Natural killer cell (primary cell): ENCODE results near the gene TRIM6. TPM values are rescaled to one million over a fixed set of nuclear protein-coding genes. Genes with fewer than 3 reads are reported as not detected.

Experiments used
- ATAC-seq, 3 donors: fragments of 150-1000 bp in 2 of 3; fragments of 200-7000 bp in 1 of 3; cut with Tn5 transposase; 1 replicate in 1 of 3; 2 replicates in 2 of 3; pipeline ENCODE4 v1.10.0; 2021; ENCODE audit warnings: mild to moderate bottlenecking in 2 of 3, moderate library complexity in 2 of 3
- DNase-seq, 2 donors: peaks; one replicate each; pipeline versions ENCODE4 v3.0.0 to v3.0.0-alpha.2; 2013 to 2021; ENCODE audit warnings: mixed read lengths in 1 of 2
- H3K27ac ChIP-seq: one replicate; pipeline ENCODE4 v1.5.1; 2013; ENCODE audit warnings: mild to moderate bottlenecking, low read length
- H3K27me3 ChIP-seq: one replicate; pipeline ENCODE4 v1.6.1; 2013; ENCODE audit warnings: low read length; ENCODE audit not compliant: control insufficient read depth, insufficient read depth
- H3K36me3 ChIP-seq: one replicate; pipeline ENCODE4 v1.6.1; 2013; ENCODE audit warnings: low read length; ENCODE audit not compliant: control insufficient read depth, insufficient read depth
- H3K4me1 ChIP-seq: one replicate; pipeline ENCODE4 v1.6.1; 2013; ENCODE audit warnings: low read length; ENCODE audit not compliant: control insufficient read depth, insufficient read depth
- H3K4me3 ChIP-seq: one replicate; pipeline ENCODE4 v1.5.1; 2013; ENCODE audit warnings: low read length
- H3K9me3 ChIP-seq: one replicate; pipeline ENCODE4 v1.6.1; 2013; ENCODE audit warnings: low read length; ENCODE audit not compliant: control insufficient read depth, insufficient read depth
- H3K27ac Mint-ChIP-seq, 2 donors: one replicate each; pipeline ENCODE4 v1.8.0; 2022; ENCODE audit warnings: mild to moderate bottlenecking in 2 of 2, mixed read lengths in 2 of 2, moderate library complexity in 1 of 2
- H3K27me3 Mint-ChIP-seq, 2 donors: one replicate each; pipeline ENCODE4 v1.8.0; 2022; ENCODE audit warnings: low read depth in 2 of 2, mixed read lengths in 2 of 2
- H3K36me3 Mint-ChIP-seq: one replicate; pipeline ENCODE4 v1.8.0; 2022; ENCODE audit warnings: mixed read lengths
- H3K4me1 Mint-ChIP-seq, 2 donors: one replicate each; pipeline ENCODE4 v1.8.0; 2022; ENCODE audit warnings: mixed read lengths in 2 of 2
- H3K4me3 Mint-ChIP-seq: one replicate; pipeline ENCODE4 v1.8.0; 2022; ENCODE audit warnings: mild to moderate bottlenecking, moderate library complexity, mixed read lengths
- H3K9me3 Mint-ChIP-seq, 2 donors: one replicate each; pipeline ENCODE4 v1.8.0; 2022; ENCODE audit warnings: mixed read lengths in 2 of 2
- WGBS: methylation state at CpG from one replicate; pipeline ENCODE4 v1.1.7; 2013; ENCODE audit warnings: missing lambda C conversion rate; ENCODE audit not compliant: insufficient coverage; 5-methylcytosine and 5-hydroxymethylcytosine counted together
- intact Hi-C: fragments of 100-400 bp; cut with micrococcal nuclease; formaldehyde crosslinking; loops from one replicate; pipeline ENCODE4 v1.14.2; 2022
- total RNA-seq, 4 donors: library from RNA; stranded (reverse); fragments of 120-200 nt in 1 of 4; gene quantifications; one replicate each; pipeline versions ENCODE4 v1.2.3 to v1.2.4, GENCODE V29; 2013 to 2022
- TF ChIP-seq, protein P1 (sequence below): fragments of 200-600 bp; IDR thresholded peaks from one replicate; pipeline ENCODE4 v1.8.0; 2022; ENCODE audit warnings: antibody characterized with exemption

TRIM6 gene
- total RNA-seq, 3 donors from 2014 or later (not counting 1 experiment from before 2014, with no cell fraction given), result 1.1 TPM; not detected in 2

DNA sequence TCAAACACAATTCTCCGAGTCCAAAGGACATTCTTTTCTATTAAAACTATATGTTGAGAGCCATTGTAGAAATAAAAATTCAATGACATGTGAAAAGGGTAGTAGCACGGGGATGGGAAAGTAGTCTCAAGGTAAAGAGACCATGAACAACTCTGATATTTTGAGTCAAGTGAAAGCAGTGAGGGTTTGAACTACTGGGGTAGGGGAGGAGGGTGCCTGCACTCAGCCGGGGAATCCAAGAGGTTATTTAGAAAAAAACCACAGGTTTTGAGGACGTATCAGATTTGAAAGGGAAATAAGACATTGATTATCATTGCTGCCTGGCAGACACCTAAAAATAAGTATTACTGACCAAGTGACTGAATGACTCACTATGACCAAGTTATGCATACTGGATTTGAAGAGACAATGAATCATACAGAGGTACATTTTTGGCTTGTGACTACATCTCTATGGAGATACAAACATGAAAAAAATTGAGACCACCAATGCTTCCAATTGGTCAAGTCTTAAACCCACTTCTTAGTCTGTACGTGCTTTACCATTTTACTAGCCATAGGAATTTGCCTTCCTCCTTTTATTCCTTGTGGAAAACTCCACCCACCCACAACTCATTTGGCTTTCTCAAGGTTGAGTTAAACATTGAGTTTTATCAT lies 45.9 kb upstream of the TRIM6 start:
- no peak overlapping the region for H3K27ac Mint-ChIP-seq
- no peaks in the 10 kb centered on the region for H3K9me3 Mint-ChIP-seq
- no peaks in the 10 kb centered on the region for H3K27me3 ChIP-seq
- no peaks in the 10 kb centered on the region for H3K36me3 ChIP-seq
- no peak overlapping the region for H3K4me3 ChIP-seq
- no peaks in the 10 kb centered on the region for H3K36me3 Mint-ChIP-seq
- ATAC-seq (no peak), DNase-seq (no peak)
- intact Hi-C loops, result no loop called here
- 51% methylated on average over 4 of the region's 5 CpGs for WGBS
- H3K27ac ChIP-seq, result no peak overlapping the region
- TF ChIP-seq, protein P1, sequence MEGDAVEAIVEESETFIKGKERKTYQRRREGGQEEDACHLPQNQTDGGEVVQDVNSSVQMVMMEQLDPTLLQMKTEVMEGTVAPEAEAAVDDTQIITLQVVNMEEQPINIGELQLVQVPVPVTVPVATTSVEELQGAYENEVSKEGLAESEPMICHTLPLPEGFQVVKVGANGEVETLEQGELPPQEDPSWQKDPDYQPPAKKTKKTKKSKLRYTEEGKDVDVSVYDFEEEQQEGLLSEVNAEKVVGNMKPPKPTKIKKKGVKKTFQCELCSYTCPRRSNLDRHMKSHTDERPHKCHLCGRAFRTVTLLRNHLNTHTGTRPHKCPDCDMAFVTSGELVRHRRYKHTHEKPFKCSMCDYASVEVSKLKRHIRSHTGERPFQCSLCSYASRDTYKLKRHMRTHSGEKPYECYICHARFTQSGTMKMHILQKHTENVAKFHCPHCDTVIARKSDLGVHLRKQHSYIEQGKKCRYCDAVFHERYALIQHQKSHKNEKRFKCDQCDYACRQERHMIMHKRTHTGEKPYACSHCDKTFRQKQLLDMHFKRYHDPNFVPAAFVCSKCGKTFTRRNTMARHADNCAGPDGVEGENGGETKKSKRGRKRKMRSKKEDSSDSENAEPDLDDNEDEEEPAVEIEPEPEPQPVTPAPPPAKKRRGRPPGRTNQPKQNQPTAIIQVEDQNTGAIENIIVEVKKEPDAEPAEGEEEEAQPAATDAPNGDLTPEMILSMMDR, result no peak
- no peaks in the 10 kb centered on the region for H3K9me3 ChIP-seq
- H3K4me3 Mint-ChIP-seq, result no peak overlapping the region
- no peaks in the 10 kb centered on the region for H3K4me1 ChIP-seq
- H3K27me3 Mint-ChIP-seq, result peaks cover 18 to 29% of the 10 kb centered on the region in 2 donors
- no peaks in the 10 kb centered on the region for H3K4me1 Mint-ChIP-seq

DNA sequence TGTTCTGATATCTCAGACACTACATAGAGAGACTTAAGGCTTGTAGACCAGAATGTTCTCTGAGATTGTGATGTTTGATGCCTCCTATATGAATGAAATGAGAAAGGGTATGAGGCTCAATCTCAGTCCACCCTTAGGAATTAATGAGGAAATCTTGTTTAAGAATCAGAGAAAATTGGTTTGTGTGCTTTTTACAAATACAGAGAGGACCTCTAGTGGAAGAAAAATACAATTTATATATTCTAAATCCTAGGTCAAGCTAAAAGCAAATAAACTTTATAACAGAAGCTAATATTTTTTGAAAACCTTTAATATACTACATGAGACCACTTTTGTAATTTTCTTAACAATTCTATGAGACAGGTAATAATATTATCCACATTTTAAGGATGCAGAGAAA lies 43.1 kb upstream of the TRIM6 start:
- TF ChIP-seq, protein P1, result no peak
- no peak for DNase-seq
- ATAC-seq, result no peak
- no peaks in the 10 kb centered on the region for H3K9me3 ChIP-seq
- Mint-ChIP-seq H3K36me3 (no peaks in the 10 kb centered on the region), H3K27me3 (peaks cover 27 to 31% of the 10 kb centered on the region in 2 donors), H3K27ac (no peak overlapping the region), H3K4me1 (no peaks in the 10 kb centered on the region), H3K4me3 (no peak overlapping the region), H3K9me3 (no peaks in the 10 kb centered on the region)
- H3K36me3 ChIP-seq, result no peaks in the 10 kb centered on the region
- H3K27ac ChIP-seq, result no peak overlapping the region
- intact Hi-C loops, result no loop called here
- H3K4me3 ChIP-seq, result no peak overlapping the region
- no peaks in the 10 kb centered on the region for H3K4me1 ChIP-seq
- no peaks in the 10 kb centered on the region for H3K27me3 ChIP-seq

DNA sequence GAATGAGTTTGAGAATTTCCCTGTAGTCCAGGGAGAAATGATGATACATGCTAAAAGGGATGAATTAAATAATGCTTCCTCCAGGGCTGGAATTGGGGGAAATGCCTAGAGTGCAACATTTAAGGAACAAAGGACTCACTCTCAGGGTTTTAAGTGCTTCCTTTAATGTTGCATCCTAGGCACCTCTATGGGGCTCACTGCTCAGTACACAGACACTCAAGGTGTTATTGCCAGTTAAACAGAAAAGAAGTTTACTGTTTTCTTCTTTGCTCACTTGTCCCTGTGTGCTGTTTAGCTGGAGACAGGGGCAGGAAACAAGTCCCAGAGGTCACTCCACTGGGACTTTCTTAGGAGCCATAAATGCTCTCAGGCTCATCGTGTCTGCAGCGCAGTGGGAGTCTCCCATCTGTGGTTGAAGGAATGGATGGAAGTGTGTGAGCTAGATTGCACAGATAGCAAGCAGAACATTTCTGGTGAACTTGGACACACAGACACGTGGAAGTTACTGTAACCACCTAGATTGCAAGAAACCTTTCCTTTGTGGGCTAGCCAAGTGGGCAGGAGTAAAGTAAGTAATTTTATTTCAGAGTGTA lies 39.7 kb upstream of the TRIM6 start:
- Mint-ChIP-seq H3K9me3 (no peaks in the 10 kb centered on the region), H3K36me3 (no peaks in the 10 kb centered on the region), H3K4me3 (no peak overlapping the region), H3K27ac (no peak overlapping the region), H3K4me1 (no peaks in the 10 kb centered on the region), H3K27me3 (peaks cover 26 to 28% of the 10 kb centered on the region in 2 donors)
- H3K27me3 ChIP-seq, result no peaks in the 10 kb centered on the region
- no peaks in the 10 kb centered on the region for H3K9me3 ChIP-seq
- 77% methylated on average over 3 of the region's 3 CpGs for WGBS
- DNase-seq (no peak), ATAC-seq (no peak)
- no peaks in the 10 kb centered on the region for H3K36me3 ChIP-seq
- intact Hi-C loops, result no loop called here
- no peak overlapping the region for H3K4me3 ChIP-seq
- TF ChIP-seq, protein P1, result no peak
- no peak overlapping the region for H3K27ac ChIP-seq
- no peaks in the 10 kb centered on the region for H3K4me1 ChIP-seq

DNA sequence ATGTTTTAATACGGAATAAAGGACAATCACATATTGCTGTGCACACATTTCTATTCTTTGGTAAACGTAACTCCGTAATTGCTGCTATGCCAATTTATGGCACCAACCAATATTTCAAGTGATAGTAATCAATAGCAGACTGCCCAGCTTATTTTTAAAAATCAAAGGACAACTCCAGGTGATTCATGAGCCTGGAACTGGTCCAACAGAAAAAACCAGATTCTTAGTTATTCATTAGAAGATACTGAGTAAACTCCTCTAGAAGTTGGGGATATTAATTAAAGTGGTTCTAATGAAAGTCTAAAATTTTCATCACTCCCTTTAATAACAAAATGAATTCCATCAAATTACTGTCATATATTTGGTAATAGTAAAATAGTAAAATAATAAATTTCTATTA lies 38.7 kb upstream of the TRIM6 start:
- Histone ChIP-seq H3K27me3 (no peaks in the 10 kb centered on the region), H3K4me3 (no peak overlapping the region), H3K4me1 (no peaks in the 10 kb centered on the region), H3K9me3 (no peaks in the 10 kb centered on the region), H3K36me3 (no peaks in the 10 kb centered on the region), H3K27ac (no peak overlapping the region)
- intact Hi-C loops, result no loop called here
- WGBS, result 33% methylated on average over 3 of the region's 3 CpGs
- DNase-seq (no peak), ATAC-seq (no peak)
- H3K4me1 Mint-ChIP-seq, result no peaks in the 10 kb centered on the region
- H3K27me3 Mint-ChIP-seq, result peaks cover 22 to 25% of the 10 kb centered on the region in 2 donors
- H3K27ac Mint-ChIP-seq, result no peak overlapping the region
- H3K4me3 Mint-ChIP-seq, result no peak overlapping the region
- TF ChIP-seq, protein P1, result no peak
- no peaks in the 10 kb centered on the region for H3K9me3 Mint-ChIP-seq
- H3K36me3 Mint-ChIP-seq, result no peaks in the 10 kb centered on the region
